Astrocyte (in vitro differentiated cells and primary cell): ENCODE measurements around the gene OGFOD2.

Experiments
- EZH2 ChIP-seq: IDR thresholded peaks from 2 replicates; pipeline ENCODE4 v1.6.1; 2012; ENCODE audit warnings: mild to moderate bottlenecking, low read length, inconsistent platforms; ENCODE audit not compliant: insufficient read depth
- TF ChIP-seq, protein P1 (sequence below): IDR thresholded peaks from 2 replicates; pipeline ENCODE4 v1.5.1; 2011; ENCODE audit warnings: low read depth, mild to moderate bottlenecking, inconsistent platforms, low read length, moderate library complexity; ENCODE audit not compliant: insufficient read depth

DNA sequence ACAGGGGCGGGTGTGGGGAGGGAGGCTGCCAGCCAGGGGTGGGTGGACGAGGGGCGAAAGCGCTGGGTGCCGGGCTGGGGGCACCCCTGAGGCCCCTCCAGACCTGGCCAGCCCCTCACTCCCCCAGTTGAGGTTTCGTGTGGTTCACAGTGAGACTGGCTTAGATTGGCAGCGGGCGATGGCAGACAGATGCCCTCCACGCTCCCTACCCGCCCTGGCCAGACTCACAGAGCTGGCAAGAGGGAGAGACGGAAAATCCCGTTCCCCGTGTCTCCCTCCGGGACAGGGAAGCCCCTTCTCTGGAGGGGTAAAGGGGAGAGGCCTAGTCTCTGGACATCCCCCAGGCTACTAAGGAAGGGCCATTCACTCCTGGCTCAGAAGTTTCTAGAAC lies 45.9 kb upstream of the OGFOD2 start:
- TF ChIP-seq, protein P1, sequence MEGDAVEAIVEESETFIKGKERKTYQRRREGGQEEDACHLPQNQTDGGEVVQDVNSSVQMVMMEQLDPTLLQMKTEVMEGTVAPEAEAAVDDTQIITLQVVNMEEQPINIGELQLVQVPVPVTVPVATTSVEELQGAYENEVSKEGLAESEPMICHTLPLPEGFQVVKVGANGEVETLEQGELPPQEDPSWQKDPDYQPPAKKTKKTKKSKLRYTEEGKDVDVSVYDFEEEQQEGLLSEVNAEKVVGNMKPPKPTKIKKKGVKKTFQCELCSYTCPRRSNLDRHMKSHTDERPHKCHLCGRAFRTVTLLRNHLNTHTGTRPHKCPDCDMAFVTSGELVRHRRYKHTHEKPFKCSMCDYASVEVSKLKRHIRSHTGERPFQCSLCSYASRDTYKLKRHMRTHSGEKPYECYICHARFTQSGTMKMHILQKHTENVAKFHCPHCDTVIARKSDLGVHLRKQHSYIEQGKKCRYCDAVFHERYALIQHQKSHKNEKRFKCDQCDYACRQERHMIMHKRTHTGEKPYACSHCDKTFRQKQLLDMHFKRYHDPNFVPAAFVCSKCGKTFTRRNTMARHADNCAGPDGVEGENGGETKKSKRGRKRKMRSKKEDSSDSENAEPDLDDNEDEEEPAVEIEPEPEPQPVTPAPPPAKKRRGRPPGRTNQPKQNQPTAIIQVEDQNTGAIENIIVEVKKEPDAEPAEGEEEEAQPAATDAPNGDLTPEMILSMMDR: no peak
- TF ChIP-seq EZH2: no peak
